ENCODE results near the gene ZEB1.

GRCh38 chr10:31346953-31347352 is 27.9 kb downstream of the ZEB1 start:
- TF ChIP-seq CTCF (IDR thresholded peaks at IDR 0.05; ENCODE audit: low read depth, low read length) (no peak), POLR2A (IDR thresholded peaks at IDR 0.05; ENCODE audit: extremely low read depth, insufficient read length) (no peak)

Data from NB4 (cell line).